ENCODE data around the gene GALNT1. TPM values are rescaled to one million over a fixed set of nuclear protein-coding genes. Genes with fewer than 3 reads are reported as not detected.

The GALNT1 gene
- total RNA-seq, 2 donors from 2014 or later = 27.0 to 37.2 TPM

DNA sequence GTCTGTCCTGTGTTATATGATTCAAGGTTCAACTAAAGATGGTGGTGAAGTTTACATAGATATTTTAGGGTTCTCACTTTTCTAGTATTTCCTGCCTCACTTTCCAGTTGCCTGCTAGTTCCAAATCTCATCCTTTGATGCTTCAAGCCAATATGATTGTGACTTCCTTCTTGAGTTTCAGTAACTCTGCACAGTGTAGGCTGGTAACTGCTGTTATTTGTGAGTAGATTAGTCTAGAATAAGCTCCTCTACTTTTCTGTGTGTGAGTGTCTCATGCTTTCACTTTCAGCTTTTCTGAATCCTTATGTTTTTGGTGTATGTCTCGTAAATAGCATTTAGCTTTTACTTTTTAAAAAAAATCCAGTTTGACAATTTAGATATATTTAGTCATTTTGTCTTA lies 42.6 kb downstream of the GALNT1 start:
- no peaks in the 10 kb centered on the region for H3K36me3 ChIP-seq (replicated peaks in 1 of 2; ENCODE audit: insufficient read depth in 1 of 2, low read depth in 2 of 2)
- peaks cover 0 to 4% (median 0%) of the 10 kb centered on the region in 3 donors for H3K9me3 ChIP-seq
- DNase-seq (no peak), ATAC-seq (no peak)
- no peak for TF ChIP-seq POLR2A (IDR thresholded peaks at IDR 0.05)
- TF ChIP-seq, protein P1, sequence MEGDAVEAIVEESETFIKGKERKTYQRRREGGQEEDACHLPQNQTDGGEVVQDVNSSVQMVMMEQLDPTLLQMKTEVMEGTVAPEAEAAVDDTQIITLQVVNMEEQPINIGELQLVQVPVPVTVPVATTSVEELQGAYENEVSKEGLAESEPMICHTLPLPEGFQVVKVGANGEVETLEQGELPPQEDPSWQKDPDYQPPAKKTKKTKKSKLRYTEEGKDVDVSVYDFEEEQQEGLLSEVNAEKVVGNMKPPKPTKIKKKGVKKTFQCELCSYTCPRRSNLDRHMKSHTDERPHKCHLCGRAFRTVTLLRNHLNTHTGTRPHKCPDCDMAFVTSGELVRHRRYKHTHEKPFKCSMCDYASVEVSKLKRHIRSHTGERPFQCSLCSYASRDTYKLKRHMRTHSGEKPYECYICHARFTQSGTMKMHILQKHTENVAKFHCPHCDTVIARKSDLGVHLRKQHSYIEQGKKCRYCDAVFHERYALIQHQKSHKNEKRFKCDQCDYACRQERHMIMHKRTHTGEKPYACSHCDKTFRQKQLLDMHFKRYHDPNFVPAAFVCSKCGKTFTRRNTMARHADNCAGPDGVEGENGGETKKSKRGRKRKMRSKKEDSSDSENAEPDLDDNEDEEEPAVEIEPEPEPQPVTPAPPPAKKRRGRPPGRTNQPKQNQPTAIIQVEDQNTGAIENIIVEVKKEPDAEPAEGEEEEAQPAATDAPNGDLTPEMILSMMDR (IDR thresholded peaks at IDR 0.05) = no peak
- H3K4me1 ChIP-seq = peaks cover 3% of the 10 kb centered on the region
- intact Hi-C loops (cut with DNase I) = no loop called here
- no peak overlapping the region for H3K27ac ChIP-seq
- WGBS, 2 donors = 83 to 90% methylated on average over 1 of the region's 1 CpG
- H3K4me3 ChIP-seq = no peak overlapping the region
- H3K27me3 ChIP-seq = no peaks in the 10 kb centered on the region

DNA sequence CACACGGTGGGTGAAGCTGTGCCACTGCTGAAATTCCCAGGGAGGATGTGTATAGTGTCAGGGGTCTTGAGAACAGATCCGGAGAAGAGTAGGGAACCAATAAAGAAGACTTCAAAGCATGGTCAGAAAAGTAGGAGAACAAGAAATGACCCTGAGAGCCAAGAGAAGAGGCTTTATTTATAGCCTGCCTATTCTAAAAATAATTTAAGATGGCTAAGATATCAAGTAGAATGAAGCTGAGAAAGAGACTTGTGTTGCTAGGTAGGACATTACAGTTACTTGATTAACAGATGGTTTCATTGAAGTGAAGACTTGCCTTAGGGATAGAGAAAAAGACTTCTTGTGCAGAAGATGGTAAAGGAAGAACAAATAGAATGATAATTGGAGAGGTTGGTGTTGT lies 43.7 kb downstream of the GALNT1 start:
- Histone ChIP-seq H3K9me3 (peaks cover 0 to 4% (median 0%) of the 10 kb centered on the region in 3 donors), H3K4me1 (peaks cover 3% of the 10 kb centered on the region), H3K36me3 (replicated peaks in 1 of 2; ENCODE audit: insufficient read depth in 1 of 2, low read depth in 2 of 2) (no peaks in the 10 kb centered on the region), H3K4me3 (no peak overlapping the region), H3K27ac (no peak overlapping the region), H3K27me3 (no peaks in the 10 kb centered on the region)
- intact Hi-C loops (cut with DNase I) = no loop called here
- ATAC-seq (no peak), DNase-seq (no peak)
- TF ChIP-seq POLR2A (IDR thresholded peaks at IDR 0.05) = no peak
- TF ChIP-seq, protein P1 (IDR thresholded peaks at IDR 0.05) = no peak
- 92 to 94% methylated on average over 2 of the region's 2 CpGs for WGBS, 2 donors

DNA sequence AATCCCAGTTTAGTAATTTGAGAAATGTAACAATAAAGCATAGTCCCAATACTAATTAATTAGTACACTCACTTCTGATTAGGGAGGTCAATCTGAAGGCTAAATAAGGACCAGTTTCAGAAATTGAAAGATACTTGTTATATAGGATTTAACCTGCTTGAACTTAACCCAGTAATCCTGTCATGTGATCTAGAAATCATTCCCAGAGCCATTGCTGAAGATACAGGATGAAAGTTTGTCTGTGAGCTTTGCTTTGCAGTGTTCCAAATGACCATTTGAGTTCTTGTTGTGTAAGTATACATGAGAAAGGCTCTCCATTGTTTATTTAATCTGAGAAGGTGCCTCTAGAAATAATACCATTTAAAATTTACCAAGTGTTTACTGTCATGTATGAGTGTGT lies 52.2 kb downstream of the GALNT1 start:
- no peak for TF ChIP-seq POLR2A (IDR thresholded peaks at IDR 0.05)
- TF ChIP-seq, protein P1 (IDR thresholded peaks at IDR 0.05) = no peak
- ATAC-seq (no peak), DNase-seq (no peak)
- H3K27me3 ChIP-seq = no peaks in the 10 kb centered on the region
- H3K36me3 ChIP-seq (replicated peaks in 1 of 2; ENCODE audit: insufficient read depth in 1 of 2, low read depth in 2 of 2) = no peaks in the 10 kb centered on the region
- H3K4me1 ChIP-seq = peaks cover 20% of the 10 kb centered on the region
- no peaks in the 10 kb centered on the region for H3K9me3 ChIP-seq
- peak overlapping the region in 2 of 4 donors; percentile 3 to 16 for H3K27ac ChIP-seq
- intact Hi-C loops (cut with DNase I) = no loop called here
- H3K4me3 ChIP-seq = no peak overlapping the region

DNA sequence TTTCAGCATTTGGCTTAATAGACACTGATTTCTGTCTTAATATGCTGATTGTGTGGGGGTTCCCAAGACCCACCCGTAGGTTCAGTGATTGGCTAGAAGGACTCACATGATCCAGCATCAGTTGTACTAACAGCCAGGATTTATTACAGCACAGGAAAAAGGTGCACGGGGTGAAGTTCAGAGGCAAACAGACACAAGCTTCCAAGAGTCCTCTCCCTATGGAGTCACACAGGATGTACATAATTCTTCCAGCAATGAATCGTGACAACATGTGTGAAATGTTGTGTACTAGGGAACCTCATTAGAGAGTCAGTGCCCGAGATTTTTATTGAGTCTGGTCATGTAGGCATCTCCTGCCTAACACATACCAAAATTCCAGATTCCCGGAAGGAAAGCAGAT lies 52.8 kb downstream of the GALNT1 start:
- no peak for ATAC-seq

GRCh38 chr18:35635170-35635569 lies 53.6 kb downstream of the GALNT1 start:
- intact Hi-C loops (cut with DNase I) = no loop called here
- no peaks in the 10 kb centered on the region for H3K27me3 ChIP-seq
- H3K27ac ChIP-seq = peak overlapping the region in 2 of 4 donors; percentile 54 to 65
- no peaks in the 10 kb centered on the region for H3K36me3 ChIP-seq (replicated peaks in 1 of 2; ENCODE audit: insufficient read depth in 1 of 2, low read depth in 2 of 2)
- DNase-seq (peak in 1 of 4 donors; percentile 8), ATAC-seq (peak; percentile 81)
- H3K4me3 ChIP-seq = no peak overlapping the region
- H3K9me3 ChIP-seq = no peaks in the 10 kb centered on the region
- peaks cover 20% of the 10 kb centered on the region for H3K4me1 ChIP-seq
- 71 to 87% methylated on average over 1 of the region's 1 CpG for WGBS, 2 donors
- peak in 1 of 3 donors; percentile 12 for TF ChIP-seq POLR2A (IDR thresholded peaks at IDR 0.05)
- TF ChIP-seq, protein P1 (IDR thresholded peaks at IDR 0.05) = no peak

More for the DNA sequence above, 52.8 kb downstream of the GALNT1 start:
- H3K36me3 ChIP-seq (replicated peaks in 1 of 2; ENCODE audit: insufficient read depth in 1 of 2, low read depth in 2 of 2) = no peaks in the 10 kb centered on the region
- no peaks in the 10 kb centered on the region for H3K27me3 ChIP-seq
- intact Hi-C loops (cut with DNase I) = no loop called here
- no peak overlapping the region for H3K4me3 ChIP-seq
- H3K4me1 ChIP-seq = peaks cover 20% of the 10 kb centered on the region
- H3K27ac ChIP-seq = peak overlapping the region in 2 of 4 donors; percentile 16 to 65
- DNase-seq = no peak
- TF ChIP-seq POLR2A (IDR thresholded peaks at IDR 0.05) = no peak
- TF ChIP-seq, protein P1 (IDR thresholded peaks at IDR 0.05) = no peak
- WGBS, 2 donors = 82 to 83% methylated on average over 5 of the region's 5 CpGs
- H3K9me3 ChIP-seq = no peaks in the 10 kb centered on the region
